ENCODE data around the gene TRIM25. TPM values are rescaled to one million over a fixed set of nuclear protein-coding genes. Genes with fewer than 3 reads are reported as not detected.

The TRIM25 gene
- total RNA-seq, 1 experiment from 2014 or later: 135 TPM

- H3K27me3 ChIP-seq (ENCODE audit: insufficient read depth, low read length): no peaks in the 10 kb centered on the region
- intact Hi-C loops (cut with micrococcal nuclease): no loop called here
- no peak overlapping the region for H3K4me3 ChIP-seq (replicated peaks in 1 of 2; ENCODE audit: low read depth in 1 of 2, low read length in 2 of 2)
- no peaks in the 10 kb centered on the region for H3K4me1 ChIP-seq (ENCODE audit: control insufficient read depth in 1 of 2, insufficient read depth in 2 of 2, low read length in 2 of 2)
- no peak overlapping the region for H3K9ac ChIP-seq (ENCODE audit: low read length)
- H3K79me2 ChIP-seq (ENCODE audit: insufficient read depth, low read length): no peaks in the 10 kb centered on the region
- H2AFZ ChIP-seq (ENCODE audit: low read depth, low read length, poor library complexity, severe bottlenecking): no peak overlapping the region
- ChIA-PET RAD21 (ENCODE audit: low non-redundant PET in 1 of 2, low total read pairs in 2 of 2, uncharacterized antibody in 2 of 2, unreplicated experiment in 2 of 2) (no interaction called here), POLR2A (no interaction called here), CTCF (no interaction called here)
- H3K36me3 ChIP-seq (ENCODE audit: control insufficient read depth in 1 of 2, insufficient read depth in 2 of 2, low read length in 2 of 2): no peaks in the 10 kb centered on the region
- H3K27ac ChIP-seq (ENCODE audit: low read depth, low read length): no peak overlapping the region
- H3K9me2 ChIP-seq (ENCODE audit: insufficient read depth): no peaks in the 10 kb centered on the region
- no peaks in the 10 kb centered on the region for H4K20me1 ChIP-seq (ENCODE audit: insufficient read depth)
- no peak overlapping the region for H3K4me2 ChIP-seq (ENCODE audit: low read length)
- TF ChIP-seq ZBTB33 (IDR thresholded peaks at IDR 0.05; ENCODE audit: extremely low read depth, insufficient replicate concordance, low read length): no peak
- TF ChIP-seq ATF3 (IDR thresholded peaks at IDR 0.05): no peak
- TF ChIP-seq JUND (IDR thresholded peaks at IDR 0.05): no peak
- no peak for TF ChIP-seq MAX (IDR thresholded peaks at IDR 0.05)
- TF ChIP-seq, protein P1, sequence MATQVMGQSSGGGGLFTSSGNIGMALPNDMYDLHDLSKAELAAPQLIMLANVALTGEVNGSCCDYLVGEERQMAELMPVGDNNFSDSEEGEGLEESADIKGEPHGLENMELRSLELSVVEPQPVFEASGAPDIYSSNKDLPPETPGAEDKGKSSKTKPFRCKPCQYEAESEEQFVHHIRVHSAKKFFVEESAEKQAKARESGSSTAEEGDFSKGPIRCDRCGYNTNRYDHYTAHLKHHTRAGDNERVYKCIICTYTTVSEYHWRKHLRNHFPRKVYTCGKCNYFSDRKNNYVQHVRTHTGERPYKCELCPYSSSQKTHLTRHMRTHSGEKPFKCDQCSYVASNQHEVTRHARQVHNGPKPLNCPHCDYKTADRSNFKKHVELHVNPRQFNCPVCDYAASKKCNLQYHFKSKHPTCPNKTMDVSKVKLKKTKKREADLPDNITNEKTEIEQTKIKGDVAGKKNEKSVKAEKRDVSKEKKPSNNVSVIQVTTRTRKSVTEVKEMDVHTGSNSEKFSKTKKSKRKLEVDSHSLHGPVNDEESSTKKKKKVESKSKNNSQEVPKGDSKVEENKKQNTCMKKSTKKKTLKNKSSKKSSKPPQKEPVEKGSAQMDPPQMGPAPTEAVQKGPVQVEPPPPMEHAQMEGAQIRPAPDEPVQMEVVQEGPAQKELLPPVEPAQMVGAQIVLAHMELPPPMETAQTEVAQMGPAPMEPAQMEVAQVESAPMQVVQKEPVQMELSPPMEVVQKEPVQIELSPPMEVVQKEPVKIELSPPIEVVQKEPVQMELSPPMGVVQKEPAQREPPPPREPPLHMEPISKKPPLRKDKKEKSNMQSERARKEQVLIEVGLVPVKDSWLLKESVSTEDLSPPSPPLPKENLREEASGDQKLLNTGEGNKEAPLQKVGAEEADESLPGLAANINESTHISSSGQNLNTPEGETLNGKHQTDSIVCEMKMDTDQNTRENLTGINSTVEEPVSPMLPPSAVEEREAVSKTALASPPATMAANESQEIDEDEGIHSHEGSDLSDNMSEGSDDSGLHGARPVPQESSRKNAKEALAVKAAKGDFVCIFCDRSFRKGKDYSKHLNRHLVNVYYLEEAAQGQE (IDR thresholded peaks at IDR 0.05; ENCODE audit: low read depth): no peak
- TF ChIP-seq ELF1 (IDR thresholded peaks at IDR 0.05; ENCODE audit: borderline replicate concordance, low read depth): no peak
- TF ChIP-seq TCF7L2 (IDR thresholded peaks at IDR 0.05; ENCODE audit: borderline replicate concordance, extremely low read depth, insufficient read depth, insufficient read length): no peak
- TF ChIP-seq FOSL1 (IDR thresholded peaks at IDR 0.05; ENCODE audit: low read depth): no peak
- TF ChIP-seq SP1 (IDR thresholded peaks at IDR 0.05; ENCODE audit: low read depth): no peak
- no peak for TF ChIP-seq CBX3 (IDR thresholded peaks at IDR 0.05; ENCODE audit: low read depth)
- TF ChIP-seq, protein P2, sequence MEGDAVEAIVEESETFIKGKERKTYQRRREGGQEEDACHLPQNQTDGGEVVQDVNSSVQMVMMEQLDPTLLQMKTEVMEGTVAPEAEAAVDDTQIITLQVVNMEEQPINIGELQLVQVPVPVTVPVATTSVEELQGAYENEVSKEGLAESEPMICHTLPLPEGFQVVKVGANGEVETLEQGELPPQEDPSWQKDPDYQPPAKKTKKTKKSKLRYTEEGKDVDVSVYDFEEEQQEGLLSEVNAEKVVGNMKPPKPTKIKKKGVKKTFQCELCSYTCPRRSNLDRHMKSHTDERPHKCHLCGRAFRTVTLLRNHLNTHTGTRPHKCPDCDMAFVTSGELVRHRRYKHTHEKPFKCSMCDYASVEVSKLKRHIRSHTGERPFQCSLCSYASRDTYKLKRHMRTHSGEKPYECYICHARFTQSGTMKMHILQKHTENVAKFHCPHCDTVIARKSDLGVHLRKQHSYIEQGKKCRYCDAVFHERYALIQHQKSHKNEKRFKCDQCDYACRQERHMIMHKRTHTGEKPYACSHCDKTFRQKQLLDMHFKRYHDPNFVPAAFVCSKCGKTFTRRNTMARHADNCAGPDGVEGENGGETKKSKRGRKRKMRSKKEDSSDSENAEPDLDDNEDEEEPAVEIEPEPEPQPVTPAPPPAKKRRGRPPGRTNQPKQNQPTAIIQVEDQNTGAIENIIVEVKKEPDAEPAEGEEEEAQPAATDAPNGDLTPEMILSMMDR (IDR thresholded peaks at IDR 0.05 in 2 of 3, conservative IDR thresholded peaks at IDR 0.05 in 1 of 3; ENCODE audit: borderline replicate concordance in 1 of 3, insufficient read depth in 1 of 3, low read depth in 2 of 3, low read length in 2 of 3): no peak
- no peak for TF ChIP-seq POLR2A (IDR thresholded peaks at IDR 0.05; ENCODE audit: borderline replicate concordance, extremely low read depth, insufficient read depth, insufficient read length)
- TF ChIP-seq ZFX (IDR thresholded peaks at IDR 0.05): no peak
- BruUV-seq (replicated peaks): no TSS peak
- ATAC-seq (no peak), DNase-seq (ENCODE audit: low read depth, low spot score) (no peak)
- no peaks in the 10 kb centered on the region for H3K9me3 ChIP-seq (ENCODE audit: control insufficient read depth in 1 of 2, insufficient read depth in 1 of 2, low read depth in 1 of 2, low read length in 2 of 2)
Observed at GRCh38 chr17:56880133-56880532, 33.7 kb downstream of the TRIM25 start.

Data from HCT116 (cell line).